Measurements from ENCODE around the gene TJP2.

Gene TJP2

DNA sequence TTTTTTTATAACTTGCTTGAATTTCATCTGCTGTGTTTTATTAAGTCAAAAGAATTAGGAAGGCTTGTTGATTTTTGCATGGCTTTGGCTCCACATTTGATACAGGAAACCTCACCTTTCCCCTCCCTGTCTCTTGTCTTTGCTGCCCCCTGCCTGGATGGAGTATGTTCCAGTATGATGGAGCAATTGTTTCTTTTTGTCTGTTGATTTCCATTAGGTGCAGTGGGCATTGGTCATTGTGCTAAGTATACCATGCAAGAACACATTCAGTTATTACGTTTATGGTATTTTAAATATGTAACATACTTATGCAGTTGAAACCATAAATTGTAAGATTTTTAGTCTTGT lies 19.6 kb downstream of the TJP2 start:
- peak in 1 of 2 experiments; percentile 25 for DNase-seq

DNA sequence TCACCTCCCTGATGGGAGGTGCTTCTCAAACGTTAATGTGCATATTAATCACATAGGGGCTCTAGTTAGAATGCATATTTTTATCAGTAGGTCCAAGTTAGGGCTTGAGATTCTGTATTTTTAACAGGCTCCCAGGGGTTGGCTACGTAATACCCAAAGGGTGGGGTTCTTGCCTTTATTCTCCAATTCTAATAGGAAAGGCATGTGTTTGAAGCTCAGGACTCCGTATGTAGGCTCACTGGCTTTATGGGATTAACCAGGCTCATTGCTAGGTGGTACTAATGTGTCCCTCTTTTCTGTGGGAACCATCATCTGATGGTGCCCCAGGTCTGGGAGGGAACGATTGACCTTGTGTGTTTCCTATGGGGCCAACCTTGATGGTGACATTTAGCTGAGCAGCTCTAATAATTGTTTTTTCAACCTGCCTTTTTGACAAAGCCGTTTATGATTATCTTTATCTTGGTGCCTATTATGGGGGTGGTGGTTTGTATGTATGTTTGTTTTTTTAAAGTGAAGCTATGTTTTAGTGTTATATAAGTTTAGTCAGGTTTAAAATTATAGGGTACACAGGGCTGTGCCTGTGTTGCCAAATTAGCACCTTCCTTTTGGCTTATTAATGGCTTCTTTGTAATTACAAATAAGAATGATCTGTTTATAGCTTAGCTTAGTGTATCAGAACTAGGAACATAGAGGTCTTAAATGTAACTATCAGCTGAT lies 20.8 kb downstream of the TJP2 start:
- DNase-seq = no peak

DNA sequence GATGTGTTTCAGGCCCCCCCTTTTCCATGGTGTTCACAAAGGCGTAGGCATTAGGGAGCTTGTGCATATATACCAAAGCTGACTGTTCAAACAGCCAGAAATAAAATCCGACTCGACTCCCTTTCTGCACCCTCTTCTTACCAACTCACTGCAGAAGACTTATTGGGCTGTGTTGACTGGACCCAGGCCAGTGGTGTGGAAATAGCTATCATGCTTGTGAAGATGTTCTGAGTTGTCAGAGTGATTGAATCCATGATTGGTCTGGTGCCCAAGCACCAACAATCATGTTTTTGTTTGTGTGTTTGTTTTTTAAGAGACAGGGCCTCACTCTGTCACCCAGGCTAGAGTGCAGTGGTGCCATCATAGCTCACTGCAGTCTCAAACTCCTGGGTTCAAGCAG lies 21.6 kb downstream of the TJP2 start:
- no peak for DNase-seq

DNA sequence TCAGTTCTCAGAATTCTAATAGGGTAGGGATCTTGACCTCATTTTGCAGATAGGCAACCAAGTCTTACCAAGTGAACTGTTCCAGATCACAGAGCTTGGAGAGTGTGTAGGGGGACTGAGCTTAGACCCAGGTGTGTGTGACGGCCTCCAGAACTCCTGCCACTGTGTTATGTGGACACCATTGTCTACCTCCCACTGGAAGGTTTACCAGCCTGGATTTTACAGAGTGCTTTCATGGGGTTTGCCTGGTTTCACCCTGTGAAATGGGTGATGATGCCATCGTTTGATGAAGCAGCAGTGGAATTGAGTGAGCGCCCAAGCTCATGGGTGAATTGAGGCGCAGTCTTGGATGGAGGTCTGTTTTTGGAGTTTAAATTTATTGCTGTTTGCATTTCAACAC lies 23.6 kb downstream of the TJP2 start:
- no peak for DNase-seq

DNA sequence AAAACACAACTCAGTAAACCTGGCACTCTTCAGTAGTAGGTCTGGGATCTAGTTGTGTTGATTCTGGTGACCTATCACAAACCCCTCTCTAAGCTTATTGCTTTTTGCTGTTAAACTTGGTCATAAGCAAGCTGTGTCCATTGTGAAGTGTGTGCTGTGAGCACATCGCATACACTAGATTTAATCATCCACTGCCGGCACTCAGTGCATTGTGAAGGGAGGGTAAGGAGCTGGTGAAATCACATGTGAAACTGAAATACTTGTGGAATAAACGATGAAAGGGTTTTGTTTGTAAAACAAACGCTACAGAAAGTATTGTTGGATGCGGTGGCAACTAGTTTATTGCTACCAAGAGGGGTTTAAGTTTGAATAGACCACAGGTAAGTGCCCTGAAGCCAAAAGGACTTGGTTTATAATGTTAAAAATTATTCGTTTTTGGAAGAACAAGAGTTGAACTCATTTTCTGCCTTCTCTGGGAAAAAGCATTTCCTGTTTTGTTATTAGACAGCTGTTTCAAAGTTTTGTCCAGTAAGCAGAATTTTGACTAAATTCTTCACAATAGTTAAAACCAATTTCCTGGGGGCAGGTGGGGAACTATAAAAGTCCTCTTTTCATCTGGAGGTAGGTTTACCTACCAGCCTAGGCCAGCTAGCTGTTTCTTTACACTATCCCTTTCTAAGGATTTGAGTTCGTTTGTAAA lies 24.6 kb downstream of the TJP2 start:
- no peak for DNase-seq

DNA sequence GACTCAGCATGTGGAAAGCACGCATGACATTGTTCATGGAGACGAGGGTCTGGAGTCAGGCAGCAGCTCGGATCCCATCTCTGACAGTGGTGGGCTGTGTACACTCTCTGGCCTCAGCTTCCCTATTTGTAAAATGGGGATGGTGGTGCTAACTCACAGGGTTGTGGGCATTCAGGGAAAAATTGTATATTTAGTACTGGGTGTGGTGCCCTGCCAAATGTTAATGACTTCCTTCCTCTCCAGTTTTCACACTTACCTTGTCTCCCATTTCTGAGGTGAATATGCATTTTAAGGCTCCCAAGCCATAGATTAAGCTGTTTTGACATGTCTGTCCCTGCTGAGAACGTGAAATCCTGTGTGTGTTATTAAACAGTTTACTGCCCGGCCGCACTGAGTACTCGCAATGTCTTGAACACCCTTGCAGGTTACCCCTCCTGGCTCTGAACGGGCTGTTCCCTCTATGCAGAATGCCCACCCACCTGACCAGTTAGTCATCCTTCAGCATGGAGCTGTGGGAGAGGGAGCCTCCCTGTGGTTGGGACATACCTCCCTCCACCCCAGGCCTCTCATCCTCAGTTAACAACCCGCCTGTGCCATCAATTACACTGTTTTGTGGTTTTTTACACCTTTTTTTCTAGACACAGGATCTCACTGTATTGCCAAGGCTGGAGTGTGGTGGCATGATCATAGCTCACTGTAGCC lies 25.8 kb downstream of the TJP2 start:
- no peak for DNase-seq

DNA sequence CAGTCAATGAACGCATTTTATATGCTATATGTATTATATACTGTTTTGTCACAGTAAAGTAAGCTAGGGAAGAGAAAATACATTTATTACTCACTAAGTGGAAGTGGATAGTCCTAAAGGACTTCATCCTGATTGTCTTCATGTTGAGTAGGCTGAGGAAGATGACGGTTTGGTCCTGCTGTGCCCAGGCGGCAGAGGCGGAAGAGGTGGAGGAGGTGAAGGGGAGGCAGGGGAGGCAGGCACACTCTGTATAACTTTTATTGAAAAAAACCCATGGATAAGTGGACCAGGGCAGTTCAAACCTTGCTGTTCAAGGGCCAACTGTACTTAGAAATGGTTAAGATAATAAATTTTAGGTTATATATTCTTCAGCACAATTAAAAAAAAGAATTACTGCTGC lies 28.5 kb downstream of the TJP2 start:
- DNase-seq = no peak

DNA sequence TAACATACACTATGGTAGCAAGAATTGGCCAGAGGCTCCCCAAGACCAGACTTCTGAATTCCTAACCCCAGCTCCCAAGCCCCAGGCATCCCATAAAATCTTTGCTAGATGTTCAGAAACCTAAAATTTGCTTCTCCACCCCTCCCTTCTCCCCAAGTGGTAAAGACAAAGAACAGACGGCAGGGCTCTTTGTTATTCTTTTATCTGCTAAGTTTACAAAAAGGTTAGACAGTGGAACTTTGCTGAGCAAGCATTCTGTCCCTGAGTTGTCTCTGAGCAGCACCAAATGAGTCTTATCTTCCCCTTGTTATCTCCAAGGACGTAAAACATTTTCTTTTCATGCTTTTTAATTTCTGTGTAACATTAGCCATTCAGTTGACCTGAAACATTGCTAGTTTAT lies 30.2 kb downstream of the TJP2 start:
- no peak for DNase-seq

DNA sequence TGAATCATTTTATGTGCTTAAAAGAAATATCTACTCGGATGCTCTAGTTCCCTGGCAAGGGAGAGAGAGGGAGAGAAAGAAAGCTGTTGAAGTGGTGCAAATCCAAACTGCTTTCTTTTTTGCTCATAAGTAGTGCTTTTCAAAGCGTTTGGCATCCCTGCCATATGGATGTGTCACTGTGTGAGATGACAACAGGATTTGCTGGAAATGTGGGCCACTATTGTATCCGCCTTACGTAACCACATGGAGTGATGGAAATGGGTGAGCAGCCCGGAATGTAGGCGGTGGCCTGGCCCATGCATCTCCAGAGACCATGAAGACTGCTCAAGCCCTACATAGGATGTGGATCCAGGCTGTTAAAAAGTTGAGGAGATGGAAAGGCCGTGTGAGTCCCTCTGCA lies 30.8 kb downstream of the TJP2 start:
- DNase-seq = no peak

DNA sequence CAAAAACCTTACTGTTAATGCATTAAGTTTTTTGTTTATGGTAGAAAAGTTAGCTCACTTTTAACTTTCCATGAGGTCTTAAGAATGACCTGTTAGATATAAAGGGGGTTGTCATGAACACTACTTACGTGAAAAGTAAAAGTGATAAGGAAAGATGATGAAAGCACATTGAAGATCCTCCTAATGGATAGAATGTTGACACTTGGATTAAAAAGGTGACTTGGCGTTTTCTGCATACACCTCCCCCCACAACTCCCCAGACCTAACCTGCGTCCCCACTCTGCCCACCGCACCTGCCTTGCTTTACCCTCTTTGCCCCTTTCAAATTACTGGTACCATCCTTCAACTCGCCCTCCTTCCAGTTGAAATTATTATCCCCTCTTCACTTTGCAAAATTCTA lies 32.0 kb downstream of the TJP2 start:
- DNase-seq = no peak

DNA sequence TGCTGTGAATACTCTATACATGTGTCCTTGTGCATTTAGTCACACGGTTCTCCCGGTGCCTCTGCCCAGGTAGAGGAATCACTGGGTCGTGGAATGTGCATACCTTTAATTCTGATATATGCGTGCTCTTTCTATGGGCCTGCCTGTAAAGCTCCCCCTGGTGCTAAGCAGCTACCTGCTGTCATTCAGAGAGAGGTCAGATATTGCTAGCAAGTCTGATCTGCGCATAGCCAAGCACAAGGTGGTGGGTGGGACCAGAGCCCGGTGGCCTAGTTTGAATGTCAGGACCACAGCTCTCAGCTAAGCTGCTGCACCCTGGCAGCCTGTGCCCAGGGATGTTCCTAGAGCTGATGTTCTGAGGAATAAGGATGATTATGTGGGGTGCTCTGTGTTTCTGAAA lies 33.4 kb downstream of the TJP2 start:
- DNase-seq = no peak

DNA sequence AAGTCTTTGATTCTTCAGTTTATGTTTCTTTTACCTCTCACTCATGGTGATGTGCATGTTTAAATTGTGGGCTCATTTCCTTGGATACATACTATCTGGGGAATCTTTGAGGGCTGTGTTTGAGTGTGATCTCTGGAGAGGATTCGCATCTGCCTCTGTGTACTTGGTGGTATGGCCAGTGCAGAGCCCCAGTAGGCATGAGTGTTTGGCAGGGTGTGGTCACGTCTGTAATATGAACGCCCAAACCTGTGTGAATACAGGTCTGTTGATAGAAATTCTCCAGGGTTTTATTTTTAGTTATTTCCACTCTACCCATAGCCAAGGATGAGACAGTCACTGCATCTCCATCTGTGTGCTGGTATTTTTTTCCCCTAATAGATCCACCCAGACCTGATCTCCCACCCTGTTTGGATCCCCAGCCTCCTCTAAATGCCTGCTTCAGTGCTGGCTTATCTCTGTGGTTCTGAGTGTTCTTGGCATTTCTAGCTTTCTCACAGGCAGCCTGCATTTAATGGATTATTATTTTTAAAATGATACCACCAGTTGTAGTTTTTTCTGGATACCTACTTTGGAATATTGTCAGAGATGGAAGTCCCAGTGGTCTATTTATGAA lies 37.5 kb downstream of the TJP2 start:
- DNase-seq = no peak

DNA sequence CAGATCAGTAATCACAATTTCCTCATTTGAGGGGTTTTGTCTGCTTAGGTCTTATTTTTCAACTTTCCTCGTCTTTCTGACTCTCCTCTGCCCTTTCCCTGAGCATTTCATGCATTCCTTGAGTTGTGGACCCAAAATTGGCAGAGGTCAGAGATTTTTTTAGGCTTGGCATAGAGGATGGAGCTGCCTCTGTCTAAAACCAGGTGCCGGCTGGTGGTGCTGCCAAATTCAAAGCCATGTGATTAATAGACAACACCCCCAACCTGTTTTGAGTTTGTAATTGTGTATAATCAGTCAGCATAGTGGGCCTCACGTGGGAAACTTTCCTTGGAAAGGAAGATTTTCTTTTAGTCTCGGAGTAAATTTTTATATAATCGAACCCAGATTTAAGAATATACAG lies 39.6 kb downstream of the TJP2 start:
- DNase-seq = no peak

DNA sequence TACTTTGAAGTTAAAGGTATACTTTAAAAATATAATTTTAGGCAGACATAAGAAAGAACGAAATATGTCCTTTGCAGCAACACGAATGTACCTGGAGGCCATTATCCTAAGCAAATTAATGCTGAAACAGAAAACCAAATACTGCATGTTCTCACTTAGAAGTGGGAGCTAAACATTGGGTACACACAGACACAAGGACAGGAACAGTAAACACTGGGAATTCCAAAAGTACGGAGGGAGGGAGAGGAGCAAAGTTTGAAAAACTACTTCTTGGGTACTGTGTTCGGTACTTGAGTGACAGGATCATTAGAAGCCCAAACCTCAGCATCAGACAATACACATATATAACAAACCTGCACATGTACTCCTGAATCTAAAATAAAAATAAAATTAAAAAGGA lies 40.9 kb downstream of the TJP2 start:
- DNase-seq = no peak

DNA sequence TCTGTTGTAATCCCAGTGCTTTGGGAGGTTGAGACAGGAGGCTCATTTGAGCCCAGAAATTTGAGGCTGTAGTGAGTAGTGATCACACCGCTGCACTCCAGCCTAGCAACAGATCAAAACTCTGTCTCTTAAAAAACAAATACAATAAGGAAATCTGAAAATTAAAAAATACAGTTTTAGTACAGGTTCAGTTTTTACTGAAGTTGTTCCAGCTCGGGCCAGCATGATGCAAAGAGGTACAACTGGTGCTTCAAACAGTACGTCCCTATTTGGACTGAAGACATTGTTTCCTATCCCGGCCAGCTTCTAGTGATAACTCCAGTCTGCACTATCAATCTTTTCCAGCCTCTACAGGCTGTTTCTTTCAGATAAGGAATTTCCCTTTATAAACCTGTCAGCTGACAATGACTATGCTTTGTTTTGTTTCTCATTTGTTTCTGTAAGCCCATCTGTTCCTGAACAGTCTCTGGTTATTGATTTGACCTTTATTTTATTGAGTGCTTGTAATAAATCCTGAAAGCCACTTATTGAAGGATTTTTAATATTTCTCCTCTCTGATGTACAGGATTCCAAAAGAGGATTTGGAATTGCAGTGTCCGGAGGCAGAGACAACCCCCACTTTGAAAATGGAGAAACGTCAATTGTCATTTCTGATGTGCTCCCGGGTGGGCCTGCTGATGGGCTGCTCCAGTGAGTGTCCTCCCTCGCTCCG lies 41.9 kb downstream of the TJP2 start:
- no peak for DNase-seq

DNA sequence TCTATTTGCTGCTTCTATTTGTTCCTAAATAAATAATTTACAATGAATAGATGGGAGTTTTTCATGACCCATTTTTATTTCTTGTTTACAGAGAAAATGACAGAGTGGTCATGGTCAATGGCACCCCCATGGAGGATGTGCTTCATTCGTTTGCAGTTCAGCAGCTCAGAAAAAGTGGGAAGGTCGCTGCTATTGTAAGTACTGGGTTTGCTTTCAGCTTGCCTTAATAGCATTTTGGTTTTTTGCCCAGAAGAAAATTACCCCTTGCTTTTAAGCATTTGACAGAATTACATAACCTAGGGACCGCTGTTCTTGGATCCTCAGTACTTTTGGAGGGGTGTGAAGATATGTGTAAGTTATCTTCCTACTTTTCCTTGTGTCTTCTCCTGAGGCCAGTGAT lies 44.1 kb downstream of the TJP2 start:
- DNase-seq = no peak

DNA sequence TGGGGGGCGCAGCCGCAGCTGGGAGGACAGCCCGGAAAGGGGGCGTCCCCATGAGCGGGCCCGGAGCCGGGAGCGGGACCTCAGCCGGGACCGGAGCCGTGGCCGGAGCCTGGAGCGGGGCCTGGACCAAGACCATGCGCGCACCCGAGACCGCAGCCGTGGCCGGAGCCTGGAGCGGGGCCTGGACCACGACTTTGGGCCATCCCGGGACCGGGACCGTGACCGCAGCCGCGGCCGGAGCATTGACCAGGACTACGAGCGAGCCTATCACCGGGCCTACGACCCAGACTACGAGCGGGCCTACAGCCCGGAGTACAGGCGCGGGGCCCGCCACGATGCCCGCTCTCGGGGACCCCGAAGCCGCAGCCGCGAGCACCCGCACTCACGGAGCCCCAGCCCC lies 47.0 kb downstream of the TJP2 start:
- DNase-seq = no peak

DNA sequence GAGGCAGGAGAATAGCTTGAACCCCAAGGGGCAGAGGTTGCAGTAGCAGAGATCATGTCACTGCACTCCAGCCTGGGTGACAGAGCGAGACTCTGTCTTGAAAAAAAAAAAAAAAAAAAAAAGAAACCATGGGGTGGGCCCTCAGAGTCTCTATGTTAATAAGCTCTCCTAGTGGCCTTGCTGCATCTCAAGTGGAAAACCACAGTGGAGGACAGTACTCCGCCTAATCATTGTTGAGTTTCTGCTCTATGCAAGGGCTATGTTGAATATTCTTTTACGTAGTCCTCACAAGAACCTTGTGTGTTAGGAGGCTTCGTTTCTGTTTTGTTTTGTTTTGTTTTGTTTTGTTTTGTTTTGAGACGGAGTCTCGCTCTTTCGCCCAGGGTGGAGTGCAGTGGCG lies 48.9 kb downstream of the TJP2 start:
- no peak for DNase-seq

DNA sequence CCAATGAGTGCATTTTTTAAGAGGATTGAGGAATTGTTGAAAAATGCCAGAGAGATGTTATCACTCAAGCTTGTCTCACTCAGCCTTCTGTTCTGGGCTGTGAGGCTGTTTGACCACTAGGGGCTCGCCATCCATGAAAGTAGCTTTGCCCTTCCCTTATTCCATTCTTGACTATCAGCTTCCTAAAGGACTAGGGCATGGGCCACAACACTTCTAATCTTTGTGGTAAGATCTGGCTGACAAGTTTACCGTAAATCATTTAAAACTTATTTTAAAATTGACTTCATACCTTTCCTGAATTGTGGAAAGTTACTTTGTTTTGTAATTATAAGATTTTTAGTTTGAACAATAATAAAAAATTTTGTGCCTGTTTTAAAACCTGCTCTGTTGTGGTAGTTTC lies 49.5 kb downstream of the TJP2 start:
- DNase-seq = peak in 1 of 2 experiments; percentile 23

DNA sequence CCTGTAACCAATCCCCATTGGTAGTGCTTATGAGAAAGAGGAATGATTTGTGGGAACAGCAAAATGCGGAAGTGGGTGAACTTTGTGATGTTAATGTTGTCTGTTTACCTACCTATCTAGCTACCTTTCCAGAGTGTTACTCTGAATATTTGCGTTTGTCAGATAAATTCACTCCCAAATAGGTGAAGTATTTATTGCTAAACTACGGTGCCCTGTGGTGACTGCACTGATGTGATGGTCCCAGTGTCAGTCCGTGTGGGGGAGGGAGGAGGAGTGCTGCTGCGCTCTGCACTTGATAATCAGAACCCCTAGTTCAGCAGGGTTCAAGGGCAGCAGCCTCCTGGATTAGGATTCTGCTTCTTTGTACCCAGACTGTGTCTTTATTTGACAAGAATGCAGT lies 55.3 kb downstream of the TJP2 start:
- DNase-seq = no peak

DNA sequence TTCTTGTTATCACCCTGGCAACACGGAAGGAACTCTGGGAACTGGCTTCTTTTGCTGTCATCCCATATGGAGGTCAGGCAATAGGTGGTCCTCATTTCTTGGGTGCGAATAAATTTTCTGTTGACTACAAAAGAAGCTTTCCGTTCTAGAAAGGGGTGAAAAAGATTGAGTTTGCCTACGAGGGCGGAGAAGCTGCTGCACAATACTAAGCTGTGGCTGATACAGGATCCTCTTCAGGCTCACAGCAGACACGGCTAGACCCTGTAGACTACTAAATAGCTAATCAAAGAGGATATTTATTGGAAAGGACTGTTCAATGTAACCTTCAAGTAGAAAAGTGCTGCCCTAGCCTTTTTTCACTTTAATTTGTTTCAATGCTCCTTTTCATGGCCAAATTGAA lies 58.1 kb downstream of the TJP2 start:
- DNase-seq = no peak

DNA sequence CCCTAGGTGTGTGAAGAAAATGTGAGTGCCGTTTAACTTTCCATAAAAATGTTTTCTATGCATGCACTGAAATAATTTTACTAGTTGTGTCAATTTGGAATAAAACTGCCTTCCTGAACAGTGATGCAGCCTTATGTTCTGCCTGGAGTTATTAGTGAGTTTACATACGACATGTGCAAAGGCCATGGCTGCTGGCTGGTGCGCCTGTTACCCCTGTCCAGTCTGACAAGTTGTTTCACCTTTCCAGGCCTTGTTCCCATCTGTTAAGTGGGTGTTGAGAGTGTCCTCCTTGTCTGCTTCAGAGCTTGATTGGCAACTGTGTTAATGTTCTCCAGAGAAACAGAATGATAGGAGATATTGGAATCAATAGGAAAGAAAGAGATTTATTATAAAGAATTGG lies 60.6 kb downstream of the TJP2 start:
- DNase-seq = no peak

DNA sequence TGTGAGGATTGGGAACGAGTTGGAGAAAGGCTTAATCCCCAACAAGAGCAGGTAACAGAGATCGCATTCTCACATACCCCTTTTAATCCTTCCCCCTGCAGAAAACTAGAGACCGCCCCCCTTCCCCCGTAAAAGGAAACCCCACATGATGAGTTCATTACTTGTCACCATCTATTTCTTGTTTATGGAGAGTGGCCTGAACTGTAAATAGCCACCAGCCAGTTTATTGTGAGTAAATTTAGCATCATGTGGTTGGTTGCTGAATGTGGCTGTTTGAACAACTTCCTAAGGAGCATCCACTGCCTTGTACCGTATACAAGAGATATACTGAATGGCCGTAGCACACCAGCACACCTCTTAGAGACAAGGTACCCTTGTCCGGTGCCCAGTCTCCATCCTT lies 62.1 kb downstream of the TJP2 start:
- DNase-seq = no peak

Measured in NCI-H524 (cell line).